ENCODE results near the gene TBR1.

DNA sequence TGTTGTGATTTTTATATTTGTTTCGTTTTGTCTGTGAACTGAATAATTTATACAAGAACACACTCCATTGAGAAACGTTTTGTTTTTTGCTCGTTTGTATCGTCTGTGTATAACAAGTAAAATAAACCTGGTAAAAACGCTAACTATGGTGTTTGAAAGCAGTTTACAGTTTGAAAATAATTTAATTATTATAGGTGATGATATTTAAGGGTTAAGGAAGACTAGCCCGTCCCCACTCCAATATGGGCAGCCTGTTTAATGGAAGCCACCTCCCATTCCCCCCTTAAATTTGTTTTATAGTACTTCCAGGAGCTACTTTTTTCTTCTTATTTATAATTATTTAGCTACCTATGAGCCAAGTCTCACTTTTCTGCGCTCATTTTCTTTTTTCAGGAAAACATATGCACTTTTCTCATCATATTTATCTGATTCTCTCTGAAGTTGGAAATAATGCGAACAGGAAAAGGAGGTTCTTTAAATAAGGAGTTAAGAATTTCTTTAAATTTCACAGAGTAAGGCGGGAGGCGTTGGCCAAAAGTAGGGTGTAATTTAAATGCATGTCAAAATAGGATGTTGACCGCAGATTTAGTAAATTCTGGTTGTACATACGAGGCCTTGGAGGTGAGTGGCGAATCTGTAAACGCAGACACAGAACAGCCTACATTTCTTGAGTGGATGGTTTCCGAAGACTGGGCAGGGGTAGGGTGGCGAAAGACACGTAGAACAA lies 9.8 kb downstream of the TBR1 start:
- no peak for TF ChIP-seq CTCF (IDR thresholded peaks at IDR 0.05)
- TF ChIP-seq POLR2A (IDR thresholded peaks at IDR 0.05): no peak
